K562 (cell line): ENCODE measurements around the gene CTDNEP1. TPM values are rescaled to one million over a fixed set of nuclear protein-coding genes. Genes with fewer than 3 reads are reported as not detected.

Source experiments
- ARID3B ChIP-seq: fragments of 250-450 bp; sonication (Bioruptor Pico); IDR thresholded peaks from 2 replicates; pipeline ENCODE4 v1.4.0; 2020; ENCODE audit warnings: borderline replicate concordance
- BMI1 ChIP-seq: fragments of 150-350 bp; IDR thresholded peaks from 2 replicates; pipeline ENCODE4 v1.6.1; 2014; ENCODE audit warnings: low read length
- BRF1 ChIP-seq: IDR thresholded peaks from 3 replicates; pipeline ENCODE4 v1.6.1; 2011; ENCODE audit warnings: borderline replicate concordance, mild to moderate bottlenecking; ENCODE audit not compliant: insufficient read length; ENCODE audit errors: extremely low read depth
- CREB3L1 ChIP-seq: fragments of 450-650 bp; IDR thresholded peaks from 2 replicates; pipeline ENCODE4 v1.6.1; 2014; ENCODE audit warnings: low read depth, mild to moderate bottlenecking, moderate library complexity, borderline replicate concordance
- FOSL1 ChIP-seq: fragments of 200-800 bp; sonication (Bioruptor generic); conservative IDR thresholded peaks from 2 replicates; pipeline ENCODE4 v1.6.1; 2016; ENCODE audit warnings: missing genetic modification characterization, missing compliant biosample characterization
- GATA2 ChIP-seq: sonication (generic); formaldehyde crosslinking; IDR thresholded peaks from 2 replicates; pipeline ENCODE4 v1.4.0; 2020; ENCODE audit warnings: mild to moderate bottlenecking, missing genetic modification reagents
- HIVEP1 ChIP-seq: fragments of 250-450 bp; sonication (Bioruptor Pico); IDR thresholded peaks from 2 replicates; pipeline ENCODE4 v1.4.0; 2020; ENCODE audit warnings: mild to moderate bottlenecking
- HSF4 ChIP-seq: fragments of 250-450 bp; sonication (Bioruptor Pico); IDR thresholded peaks from 2 replicates; pipeline ENCODE4 v2.1.2; 2022; ENCODE audit warnings: mild to moderate bottlenecking, moderate library complexity, borderline replicate concordance
- ILK ChIP-seq: fragments of 450-650 bp; IDR thresholded peaks from 2 replicates; pipeline ENCODE4 v1.6.1; 2016; ENCODE audit warnings: missing genetic modification characterization, low read depth, mild to moderate bottlenecking, missing compliant biosample characterization, moderate library complexity, borderline replicate concordance
- MED1 ChIP-seq: sonication (generic); formaldehyde crosslinking; IDR thresholded peaks from 2 replicates; pipeline ENCODE4 v1.8.1; 2023; ENCODE audit warnings: missing genetic modification reagents, borderline replicate concordance
- PATZ1 ChIP-seq: fragments of 250-450 bp; sonication (Bioruptor Pico); IDR thresholded peaks from 2 replicates; pipeline ENCODE4 v1.5.0; 2020; ENCODE audit warnings: mild to moderate bottlenecking, borderline replicate concordance
- TCF3 ChIP-seq: sonication (generic); formaldehyde crosslinking; IDR thresholded peaks from 2 replicates; pipeline ENCODE4 v1.4.0; 2020; ENCODE audit warnings: mild to moderate bottlenecking, missing genetic modification reagents
- ZBTB43 ChIP-seq: sonication (generic); formaldehyde crosslinking; IDR thresholded peaks from 2 replicates; pipeline ENCODE4 v1.8.0; 2023; ENCODE audit warnings: mild to moderate bottlenecking, missing genetic modification reagents
- ZBTB8A ChIP-seq: fragments of 450-650 bp; IDR thresholded peaks from 2 replicates; pipeline ENCODE4 v1.6.1; 2018; ENCODE audit warnings: mild to moderate bottlenecking, moderate library complexity; ENCODE audit not compliant: partially characterized antibody
- ZNF655 ChIP-seq: fragments of 250-450 bp; sonication (Bioruptor Pico); IDR thresholded peaks from 2 replicates; pipeline ENCODE4 v1.5.0; 2021
- polyA plus RNA-seq, 8 experiments: library from polyadenylated mRNA; depleted of rRNA in 4 of 8; stranded (reverse) in 5 of 8; unstranded in 3 of 8; fragments of >200 nt; fragmentation: Nextera tagmentation in 2 of 8; fragmentation: Illumina TruSeq in 1 of 8; extraction: Ambion mirVana in 2 of 8; extraction: Trizol in 1 of 8; gene quantifications; 2 replicates each; pipeline versions ENCODE4 v1.2.1 to v1.2.3, GENCODE V29; 2011 to 2014; ENCODE audit warnings: inconsistent platforms in 1 of 8, missing spikeins in 1 of 8
- total RNA-seq, 7 experiments: library from RNA; depleted of rRNA in 6 of 7; stranded (reverse); fragments of >200 nt in 6 of 7; fragmentation: Illumina TruSeq in 2 of 7; extraction: Trizol in 2 of 7; gene quantifications; 2 replicates each; pipeline versions ENCODE4 v1.2.1 to v1.2.3, GENCODE V29; 2011 to 2021; ENCODE audit warnings: low replicate concordance in 1 of 7
- TF ChIP-seq, protein P1 (sequence below): fragments of 450-650 bp; formaldehyde crosslinking; IDR thresholded peaks from 2 replicates; pipeline ENCODE4 v1.4.0; 2022; ENCODE audit warnings: missing genetic modification characterization

Gene CTDNEP1
- total and polyA plus RNA-seq, 9 of the 15 experiments (the other 6 are each of a cell fraction or from before 2014, with no cell fraction given) = 10.7 to 150 (median 28.5) TPM

- TF ChIP-seq ILK (tag) (no peak), HIVEP1 (CRISPR knock-in tag) (no peak), PATZ1 (CRISPR knock-in tag) (no peak), ZBTB43 (CRISPR knock-in tag) (no peak), TCF3 (CRISPR knock-in tag) (no peak), ZBTB8A (no peak), BMI1 (no peak), ZNF655 (CRISPR knock-in tag) (no peak), MED1 (CRISPR knock-in tag) (peak; percentile 39; the same call in 1 of the 2 replicates), ARID3B (CRISPR knock-in tag) (no peak), FOSL1 (tag) (peak; percentile 84), GATA2 (no peak), CREB3L1 (no peak), HSF4 (CRISPR knock-in tag) (no peak), BRF1 (no peak)
- TF ChIP-seq, protein P1, sequence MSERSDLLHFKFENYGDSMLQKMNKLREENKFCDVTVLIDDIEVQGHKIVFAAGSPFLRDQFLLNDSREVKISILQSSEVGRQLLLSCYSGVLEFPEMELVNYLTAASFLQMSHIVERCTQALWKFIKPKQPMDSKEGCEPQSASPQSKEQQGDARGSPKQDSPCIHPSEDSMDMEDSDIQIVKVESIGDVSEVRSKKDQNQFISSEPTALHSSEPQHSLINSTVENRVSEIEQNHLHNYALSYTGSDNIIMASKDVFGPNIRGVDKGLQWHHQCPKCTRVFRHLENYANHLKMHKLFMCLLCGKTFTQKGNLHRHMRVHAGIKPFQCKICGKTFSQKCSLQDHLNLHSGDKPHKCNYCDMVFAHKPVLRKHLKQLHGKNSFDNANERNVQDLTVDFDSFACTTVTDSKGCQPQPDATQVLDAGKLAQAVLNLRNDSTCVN (CRISPR knock-in tag) = no peak
Measured at GRCh38 chr17:7235693-7236665, 15.6 kb downstream of the CTDNEP1 start (continued).
